K562 (cell line): ENCODE results near the gene PPP3CA. TPM values are rescaled to one million over a fixed set of nuclear protein-coding genes. Genes with fewer than 3 reads are reported as not detected.
A peak's percentile ranks its signal among the peaks of the same experiment; 100 is the strongest.

ENCODE experiments used
- ATAC-seq: fragments of 200-7000 bp; cut with Tn5 transposase; 3 replicates; pipeline ENCODE4 v1.9.1; 2020; ENCODE audit warnings: moderate library complexity
- BruUV-seq: library from RNA; stranded (reverse); fragments of 400-500 nt; replicated peaks from 2 replicates; lab custom pipeline; 2021; lab: Mats Ljungman, UMichigan
- CTCF ChIA-PET: fragments of 300-600 bp; formaldehyde crosslinking; extraction: SDS; loops from one replicate; lab custom pipeline; 2021; ENCODE audit warnings: low intra/inter-chr PET ratio; lab: Yijun Ruan, JAX
- POLR2A ChIA-PET: fragments of 300-600, 350-650 bp; sonication (Branson Sonifier 250); formaldehyde crosslinking; extraction: SDS; loops from one replicate; lab custom pipeline; 2021; ENCODE audit warnings: antibody characterized with exemption, inconsistent platforms; lab: Yijun Ruan, JAX
- DNase-seq, 4 experiments: peaks; one replicate each; pipeline versions ENCODE4 v3.0.0 to v3.0.0-alpha.2; 2011 to 2018; ENCODE audit warnings: low spot score in 3 of 4, mixed read lengths in 3 of 4; ENCODE audit errors: extremely low read depth in 1 of 4
- FAIRE-seq: peaks from 2 replicates; lab custom pipeline; 2011; peaks lifted over from hg19 to GRCh38; lab: Jason Lieb, UNC
- H2AFZ ChIP-seq: 2 replicates; pipeline ENCODE4 v1.6.0; 2011; ENCODE audit warnings: low read depth, low read length, control low read depth, inconsistent platforms
- H3K27ac ChIP-seq: fragments of 200-600 bp; 3 replicates; pipeline ENCODE4 v1.8.0; 2011; ENCODE audit warnings: low read depth, mild to moderate bottlenecking, control low read depth, inconsistent platforms, low read length, moderate library complexity, mixed read lengths; ENCODE audit errors: extremely low read depth
- H3K27me3 ChIP-seq, 2 experiments: fragments of 300-600 bp in 1 of 2; 2 replicates in 1 of 2; 3 replicates in 1 of 2; pipeline versions ENCODE4 v1.6.0 to v1.8.0; 2011; ENCODE audit warnings: inconsistent platforms in 2 of 2, low read length in 2 of 2, mild to moderate bottlenecking in 1 of 2, mixed read lengths in 1 of 2, moderate library complexity in 1 of 2; ENCODE audit not compliant: control insufficient read depth in 2 of 2, insufficient read depth in 2 of 2
- H3K36me3 ChIP-seq: fragments of 300-600 bp; 3 replicates; pipeline ENCODE4 v1.8.0; 2011; ENCODE audit warnings: mild to moderate bottlenecking, low read length, inconsistent platforms; ENCODE audit not compliant: control insufficient read depth, insufficient read depth
- H3K4me1 ChIP-seq, 2 experiments: fragments of 200-600 bp in 1 of 2; replicated peaks in 1 of 2; 2 replicates in 1 of 2; 3 replicates in 1 of 2; pipeline versions ENCODE4 v1.5.1 to v1.8.0; 2011; ENCODE audit warnings: inconsistent platforms in 2 of 2, low read length in 2 of 2, mild to moderate bottlenecking in 1 of 2, mixed read lengths in 1 of 2, moderate library complexity in 1 of 2; ENCODE audit not compliant: control insufficient read depth in 2 of 2, insufficient read depth in 2 of 2
- H3K4me2 ChIP-seq: 2 replicates; pipeline ENCODE4 v1.6.1; 2011; ENCODE audit warnings: low read length, control low read depth, inconsistent platforms, mixed read lengths; ENCODE audit not compliant: insufficient read depth
- H3K4me3 ChIP-seq: fragments of 200-600 bp; sonication (generic), shearing (Covaris generic); 2 replicates; pipeline ENCODE4 v1.5.1; 2016; ENCODE audit warnings: control low read depth, inconsistent platforms
- H3K79me2 ChIP-seq: fragments of 200-600 bp; 3 replicates; pipeline ENCODE4 v1.8.0; 2011; ENCODE audit warnings: low read length, inconsistent platforms; ENCODE audit not compliant: control insufficient read depth, insufficient read depth
- H3K9ac ChIP-seq, 2 experiments: 2 replicates each; pipeline versions ENCODE4 v1.6.0 to v1.6.1; 2011; ENCODE audit warnings: low read depth in 2 of 2, low read length in 2 of 2, control low read depth in 1 of 2, inconsistent platforms in 1 of 2, mild to moderate bottlenecking in 1 of 2, mixed read lengths in 1 of 2; ENCODE audit not compliant: insufficient read depth in 1 of 2
- H3K9me1 ChIP-seq: one replicate; pipeline ENCODE4 v1.6.0; 2011; ENCODE audit warnings: inconsistent platforms, mild to moderate bottlenecking, low read length, moderate library complexity; ENCODE audit not compliant: control insufficient read depth, insufficient read depth
- H3K9me3 ChIP-seq: replicated peaks from 2 replicates; pipeline ENCODE4 v1.5.1; 2011; ENCODE audit warnings: low read depth, low read length, inconsistent platforms; ENCODE audit not compliant: control insufficient read depth, insufficient read depth
- H4K20me1 ChIP-seq: replicated peaks from 2 replicates; pipeline ENCODE4 v1.6.1; 2011; ENCODE audit warnings: low read length, inconsistent platforms, mixed read lengths; ENCODE audit not compliant: control insufficient read depth, insufficient read depth
- CREB1 ChIP-seq, 2 experiments: sonication (generic) in 1 of 2; formaldehyde crosslinking in 1 of 2; IDR thresholded peaks; 2 replicates each; pipeline versions ENCODE4 v1.6.1 to v1.8.0; 2012 to 2022; ENCODE audit warnings: inconsistent platforms in 1 of 2, mild to moderate bottlenecking in 1 of 2, missing genetic modification reagents in 1 of 2, moderate library complexity in 1 of 2
- ELF1 ChIP-seq: fragments of 200-800 bp; sonication (Bioruptor generic); IDR thresholded peaks from 2 replicates; pipeline ENCODE4 v1.6.1; 2016; ENCODE audit warnings: missing genetic modification characterization, missing compliant biosample characterization
- HNRNPH1 ChIP-seq: fragments of 200-400 bp; formaldehyde crosslinking; optimal IDR thresholded peaks from 2 replicates; pipeline ENCODE3; 2017; ENCODE audit warnings: low read depth, mild to moderate bottlenecking, low read length, moderate library complexity
- KDM1A ChIP-seq, 2 experiments: fragments of 450-650 bp; IDR thresholded peaks; 2 replicates each; pipeline ENCODE4 v1.6.1; 2016; ENCODE audit warnings: mild to moderate bottlenecking in 2 of 2
- NCOR1 ChIP-seq: fragments of 450-650 bp; IDR thresholded peaks from 2 replicates; pipeline ENCODE4 v1.6.1; 2016; ENCODE audit warnings: mild to moderate bottlenecking, moderate library complexity
- ZBTB17 ChIP-seq: fragments of 450-650 bp; formaldehyde crosslinking; IDR thresholded peaks from 2 replicates; pipeline ENCODE4 v1.4.0; 2020; ENCODE audit warnings: mild to moderate bottlenecking
- ZBTB49 ChIP-seq: sonication (generic); formaldehyde crosslinking; IDR thresholded peaks from 2 replicates; pipeline ENCODE4 v1.8.0; 2022; ENCODE audit warnings: missing genetic modification reagents, mild to moderate bottlenecking, borderline replicate concordance
- WGBS: fragments of 100-300 bp; shearing (Covaris generic); methylation state at CpG from one replicate; pipeline ENCODE4 v1.1.6; 2016; ENCODE audit warnings: low coverage, mixed read lengths; ENCODE audit not compliant: insufficient coverage; ENCODE audit errors: missing lambda C conversion rate; 5-methylcytosine and 5-hydroxymethylcytosine counted together
- in situ Hi-C: fragments of 300-500 bp; cut with MboI; formaldehyde crosslinking; loops from 4 replicates; pipeline ENCODE4 v1.15.0; 2018; ENCODE audit warnings: inconsistent platforms, mixed read lengths
- intact Hi-C: fragments of 100-400 bp; cut with micrococcal nuclease; formaldehyde crosslinking; loops from 2 replicates; pipeline ENCODE4 v1.14.2; 2022
- polyA plus RNA-seq, 8 experiments: library from polyadenylated mRNA; depleted of rRNA in 4 of 8; stranded (reverse) in 5 of 8; unstranded in 3 of 8; fragments of >200 nt; fragmentation: Nextera tagmentation in 2 of 8; fragmentation: Illumina TruSeq in 1 of 8; extraction: Ambion mirVana in 2 of 8; extraction: Trizol in 1 of 8; gene quantifications; 2 replicates each; pipeline versions ENCODE4 v1.2.1 to v1.2.3, GENCODE V29; 2011 to 2014; ENCODE audit warnings: inconsistent platforms in 1 of 8, missing spikeins in 1 of 8
- total RNA-seq, 7 experiments: library from RNA; depleted of rRNA in 6 of 7; stranded (reverse); fragments of >200 nt in 6 of 7; fragmentation: Illumina TruSeq in 2 of 7; extraction: Trizol in 2 of 7; gene quantifications; 2 replicates each; pipeline versions ENCODE4 v1.2.1 to v1.2.3, GENCODE V29; 2011 to 2021; ENCODE audit warnings: low replicate concordance in 1 of 7
- TF ChIP-seq, protein P1 (sequence below): fragments of 200-800 bp; sonication (Bioruptor generic); IDR thresholded peaks from 2 replicates; pipeline ENCODE4 v1.6.1; 2017; ENCODE audit warnings: missing genetic modification characterization, missing compliant biosample characterization
- TF ChIP-seq, protein P2 (sequence below): sonication (generic); formaldehyde crosslinking; IDR thresholded peaks from 2 replicates; pipeline ENCODE4 v1.8.0; 2022; ENCODE audit warnings: mild to moderate bottlenecking, missing genetic modification reagents
- TF ChIP-seq, protein P3 (sequence below), 3 experiments: fragments of 200-800 bp in 1 of 3; sonication (Bioruptor generic) in 1 of 3; sonication (generic) in 1 of 3; formaldehyde crosslinking in 1 of 3; IDR thresholded peaks; 2 replicates each; pipeline versions ENCODE4 v1.6.1 to v1.8.0; 2016 to 2022; ENCODE audit warnings: mild to moderate bottlenecking in 2 of 3, missing compliant biosample characterization in 2 of 3, missing genetic modification characterization in 2 of 3, missing genetic modification reagents in 1 of 3
- TF ChIP-seq, protein P4 (sequence below): fragments of 450-650 bp; formaldehyde crosslinking; IDR thresholded peaks from 2 replicates; pipeline ENCODE4 v1.4.0; 2020; ENCODE audit warnings: mild to moderate bottlenecking, moderate library complexity

The PPP3CA gene
- total and polyA plus RNA-seq, 9 of the 15 experiments (the other 6 are each of a cell fraction or from before 2014, with no cell fraction given): 0.94 to 3.2 (median 1.6) TPM

DNA sequence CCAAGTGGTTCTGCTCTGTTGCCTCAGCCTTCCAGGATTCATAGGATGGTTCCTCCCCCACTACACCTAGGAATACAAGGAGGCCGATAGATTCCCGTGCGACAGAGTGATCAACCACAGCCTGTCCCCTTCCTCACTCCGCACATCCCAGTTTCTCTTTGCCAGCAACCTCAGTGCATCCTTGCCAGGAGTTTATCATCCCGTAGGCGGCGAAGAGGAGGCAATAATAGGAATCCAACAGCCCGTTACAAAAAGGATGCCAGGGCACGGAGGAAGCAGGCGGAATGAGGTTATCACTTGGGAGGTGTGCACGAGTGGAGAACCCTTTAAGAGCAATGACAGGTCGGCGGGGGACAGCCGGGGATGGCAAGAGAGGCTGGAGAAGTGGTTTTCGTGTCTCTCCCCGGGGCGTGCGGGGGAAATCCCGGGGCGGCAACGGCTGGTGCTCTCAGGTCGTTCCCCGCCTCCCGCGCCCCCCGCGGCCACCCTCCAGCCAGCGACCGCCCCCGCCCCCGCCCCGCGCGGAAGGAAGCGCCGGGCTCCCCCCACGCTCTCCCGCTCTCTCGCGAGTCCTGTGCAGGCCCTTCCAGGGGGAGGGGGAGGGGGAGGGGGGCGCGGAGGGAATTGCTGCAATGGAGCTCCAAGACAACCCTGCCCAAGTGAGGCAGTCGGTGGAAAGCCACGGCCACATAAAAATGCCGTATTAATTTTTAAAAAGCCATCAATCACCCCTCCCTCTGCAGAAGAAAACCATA, 1.6 kb downstream of the PPP3CA start:
- Histone ChIP-seq H3K27ac (no peak overlapping the region; the same call in 2 of the 3 replicates), H3K9ac (no peak overlapping the region; a peak in 1 of 4 replicates), H3K36me3 (no peaks in the 10 kb centered on the region), H3K4me1 (peaks cover 5 to 21% of the 10 kb centered on the region in 2 experiments; a peak in 4 of 5 replicates), H3K79me2 (no peaks in the 10 kb centered on the region), H4K20me1 (0 out of 2 replicates have a peak, but pooled peaks cover 5% of the 10 kb centered on the region), H3K9me1 (no peaks in the 10 kb centered on the region), H3K27me3 (peaks cover 0 to 7% of the 10 kb centered on the region in 2 experiments; a peak in 3 of 5 replicates), H3K9me3 (no peaks in the 10 kb centered on the region), H3K4me3 (peak overlapping the region; percentile 77), H2AFZ (peak overlapping the region; percentile 40; the same call in 1 of the 2 replicates), H3K4me2 (peak overlapping the region; percentile 38)
- BruUV-seq: no TSS peak
- ChIA-PET CTCF (no interaction called here), POLR2A (no interaction called here)
- peak; percentile 41 to 56 (median 47) for DNase-seq
- in situ Hi-C loops: no loop called here
- FAIRE-seq: no peak
- intact Hi-C loops: loop anchor here (10.0 kb wide), 1 partner anchor 1269 kb away; no protein-coding TSS in a partner anchor
- 19% methylated on average over 12 of the region's 45 CpGs for WGBS
- no peak for ATAC-seq
- no peak for TF ChIP-seq HNRNPH1
- TF ChIP-seq CREB1 (IDR thresholded peaks at IDR 0.05): no peak
- 0 out of 2 replicates have a peak, but pooled peaks have one; percentile 23 for TF ChIP-seq CREB1 (CRISPR knock-in tag; IDR thresholded peaks at IDR 0.05)
- peak in 1 of 2 experiments; percentile 39; a peak in 1 of 4 replicates for TF ChIP-seq KDM1A (IDR thresholded peaks at IDR 0.05)
- TF ChIP-seq, protein P1, sequence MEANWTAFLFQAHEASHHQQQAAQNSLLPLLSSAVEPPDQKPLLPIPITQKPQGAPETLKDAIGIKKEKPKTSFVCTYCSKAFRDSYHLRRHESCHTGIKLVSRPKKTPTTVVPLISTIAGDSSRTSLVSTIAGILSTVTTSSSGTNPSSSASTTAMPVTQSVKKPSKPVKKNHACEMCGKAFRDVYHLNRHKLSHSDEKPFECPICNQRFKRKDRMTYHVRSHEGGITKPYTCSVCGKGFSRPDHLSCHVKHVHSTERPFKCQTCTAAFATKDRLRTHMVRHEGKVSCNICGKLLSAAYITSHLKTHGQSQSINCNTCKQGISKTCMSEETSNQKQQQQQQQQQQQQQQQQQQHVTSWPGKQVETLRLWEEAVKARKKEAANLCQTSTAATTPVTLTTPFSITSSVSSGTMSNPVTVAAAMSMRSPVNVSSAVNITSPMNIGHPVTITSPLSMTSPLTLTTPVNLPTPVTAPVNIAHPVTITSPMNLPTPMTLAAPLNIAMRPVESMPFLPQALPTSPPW (CRISPR knock-in tag): peak; percentile 90
- TF ChIP-seq, protein P2, sequence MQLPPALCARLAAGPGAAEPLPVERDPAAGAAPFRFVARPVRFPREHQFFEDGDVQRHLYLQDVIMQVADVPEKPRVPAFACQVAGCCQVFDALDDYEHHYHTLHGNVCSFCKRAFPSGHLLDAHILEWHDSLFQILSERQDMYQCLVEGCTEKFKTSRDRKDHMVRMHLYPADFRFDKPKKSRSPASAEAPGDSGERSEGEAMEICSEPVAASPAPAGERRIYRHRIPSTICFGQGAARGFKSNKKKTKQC (CRISPR knock-in tag): 0 out of 2 replicates have a peak, but pooled peaks have one; percentile 42
- TF ChIP-seq ELF1 (tag): 0 out of 2 replicates have a peak, but pooled peaks have one; percentile 27
- TF ChIP-seq NCOR1: no peak
- TF ChIP-seq ZBTB17 (CRISPR knock-in tag): no peak
- TF ChIP-seq, protein P3, sequence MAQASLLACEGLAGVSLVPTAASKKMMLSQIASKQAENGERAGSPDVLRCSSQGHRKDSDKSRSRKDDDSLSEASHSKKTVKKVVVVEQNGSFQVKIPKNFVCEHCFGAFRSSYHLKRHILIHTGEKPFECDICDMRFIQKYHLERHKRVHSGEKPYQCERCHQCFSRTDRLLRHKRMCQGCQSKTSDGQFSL (CRISPR knock-in tag; IDR thresholded peaks at IDR 0.05): no peak
- TF ChIP-seq, protein P3 (tag; IDR thresholded peaks at IDR 0.05): peak in 1 of 2 experiments; percentile 58; a peak in 1 of 4 replicates
- TF ChIP-seq, protein P4, sequence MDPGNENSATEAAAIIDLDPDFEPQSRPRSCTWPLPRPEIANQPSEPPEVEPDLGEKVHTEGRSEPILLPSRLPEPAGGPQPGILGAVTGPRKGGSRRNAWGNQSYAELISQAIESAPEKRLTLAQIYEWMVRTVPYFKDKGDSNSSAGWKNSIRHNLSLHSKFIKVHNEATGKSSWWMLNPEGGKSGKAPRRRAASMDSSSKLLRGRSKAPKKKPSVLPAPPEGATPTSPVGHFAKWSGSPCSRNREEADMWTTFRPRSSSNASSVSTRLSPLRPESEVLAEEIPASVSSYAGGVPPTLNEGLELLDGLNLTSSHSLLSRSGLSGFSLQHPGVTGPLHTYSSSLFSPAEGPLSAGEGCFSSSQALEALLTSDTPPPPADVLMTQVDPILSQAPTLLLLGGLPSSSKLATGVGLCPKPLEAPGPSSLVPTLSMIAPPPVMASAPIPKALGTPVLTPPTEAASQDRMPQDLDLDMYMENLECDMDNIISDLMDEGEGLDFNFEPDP (CRISPR knock-in tag): no peak
- peak; percentile 59; the same call in 1 of the 2 replicates for TF ChIP-seq ZBTB49
